IMR-90 (cell line): ENCODE results near the gene KLHDC2.

Source experiments
- CTCF ChIP-seq: conservative IDR thresholded peaks from 2 replicates; pipeline ENCODE4 v1.5.1; 2012; ENCODE audit warnings: mild to moderate bottlenecking, low read depth, low read length, improper control_type of control experiment
- MAZ ChIP-seq: IDR thresholded peaks from 2 replicates; pipeline ENCODE4 v1.6.1; 2012; ENCODE audit warnings: low read depth, mild to moderate bottlenecking, low read length, improper control_type of control experiment, moderate library complexity, borderline replicate concordance
- POLR2A ChIP-seq: IDR thresholded peaks from 2 replicates; pipeline ENCODE4 v1.6.1; 2012; ENCODE audit warnings: mild to moderate bottlenecking, low read depth, low read length
- RAD21 ChIP-seq: IDR thresholded peaks from 2 replicates; pipeline ENCODE4 v1.6.1; 2012; ENCODE audit warnings: low read length, improper control_type of control experiment
- RFX5 ChIP-seq: IDR thresholded peaks from 2 replicates; pipeline ENCODE4 v1.8.0; 2012; ENCODE audit warnings: low read depth, mild to moderate bottlenecking, low read length, moderate library complexity
- TF ChIP-seq, protein P1 (sequence below): fragments of 150-350 bp; IDR thresholded peaks from 2 replicates; pipeline ENCODE4 v1.6.1; 2017; ENCODE audit warnings: mild to moderate bottlenecking, antibody characterized with exemption, low read length, low read depth

DNA sequence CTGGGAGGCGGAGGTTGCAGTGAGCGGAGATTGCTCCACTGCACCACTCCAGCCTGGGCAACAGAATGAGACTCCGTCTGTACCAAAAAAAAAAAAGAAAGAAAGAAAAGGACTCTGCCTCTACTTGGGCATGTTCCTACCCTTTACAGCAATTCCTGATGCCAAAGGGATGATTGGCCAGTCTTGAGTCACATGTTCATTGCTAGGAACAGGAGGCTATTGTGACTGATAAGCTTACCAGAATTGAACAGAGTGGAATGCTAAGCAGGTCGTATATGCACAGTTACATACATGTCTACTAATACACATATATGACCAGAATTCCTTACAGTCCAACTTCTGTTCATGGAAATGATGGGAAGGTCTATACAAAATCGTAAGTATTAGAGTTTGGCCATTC is 40.8 kb upstream of the KLHDC2 start:
- TF ChIP-seq CTCF (no peak), RFX5 (no peak), RAD21 (no peak), POLR2A (no peak), MAZ (no peak)
- TF ChIP-seq, protein P1, sequence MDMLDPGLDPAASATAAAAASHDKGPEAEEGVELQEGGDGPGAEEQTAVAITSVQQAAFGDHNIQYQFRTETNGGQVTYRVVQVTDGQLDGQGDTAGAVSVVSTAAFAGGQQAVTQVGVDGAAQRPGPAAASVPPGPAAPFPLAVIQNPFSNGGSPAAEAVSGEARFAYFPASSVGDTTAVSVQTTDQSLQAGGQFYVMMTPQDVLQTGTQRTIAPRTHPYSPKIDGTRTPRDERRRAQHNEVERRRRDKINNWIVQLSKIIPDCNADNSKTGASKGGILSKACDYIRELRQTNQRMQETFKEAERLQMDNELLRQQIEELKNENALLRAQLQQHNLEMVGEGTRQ: no peak
